ENCODE data around the gene DGKB. TPM values are rescaled to one million over a fixed set of nuclear protein-coding genes. Genes with fewer than 3 reads are reported as not detected.

Gene DGKB
- polyA plus RNA-seq, 1 donor (not counting 4 experiments of a cell fraction or from before 2014, with no cell fraction given): 0.01 TPM

DNA sequence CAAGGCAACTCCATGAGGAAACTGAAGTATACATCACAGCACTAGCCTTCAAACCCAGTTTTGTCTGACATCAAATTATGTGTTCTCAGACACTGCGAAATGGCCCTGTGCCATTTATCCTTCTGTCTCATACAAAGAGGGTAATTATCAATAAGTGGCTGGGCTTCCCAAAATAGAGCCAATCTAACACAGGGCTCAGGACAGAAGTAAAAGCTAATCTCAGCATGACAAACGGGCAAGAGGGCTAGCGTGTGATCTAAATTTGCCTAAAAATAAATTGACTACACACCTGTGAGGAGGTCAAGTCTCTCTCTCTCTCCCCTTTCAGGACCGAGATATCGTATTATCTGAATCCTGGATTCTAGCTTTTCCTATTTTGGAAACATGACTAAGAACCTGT is 67.2 kb downstream of the DGKB start:
- no peaks in the 10 kb centered on the region for H4K20me1 ChIP-seq (ENCODE audit: control insufficient read depth, extremely low read depth, insufficient read depth, low read length)
- H3K27me3 ChIP-seq (ENCODE audit: control insufficient read depth, extremely low read depth, insufficient read depth, low read length): no peaks in the 10 kb centered on the region
- no peaks in the 10 kb centered on the region for H3K9me1 ChIP-seq (ENCODE audit: control insufficient read depth, extremely low read depth, insufficient read depth, low read length)
- no peaks in the 10 kb centered on the region for H3K36me3 ChIP-seq (ENCODE audit: control insufficient read depth in 2 of 2, extremely low read depth in 1 of 2, insufficient read depth in 2 of 2, low read length in 2 of 2)
- H3K4me1 ChIP-seq (ENCODE audit: control insufficient read depth, extremely low read depth, insufficient read depth, low read length): no peaks in the 10 kb centered on the region
- TF ChIP-seq CTCF (optimal IDR thresholded peaks at IDR 0.05 in 1 of 3, IDR thresholded peaks at IDR 0.05 in 1 of 3, conservative IDR thresholded peaks at IDR 0.05 in 1 of 3; ENCODE audit: extremely low read depth in 1 of 3, insufficient read depth in 2 of 3, low read length in 3 of 3): no peak
- no peak for TF ChIP-seq EZH2 (IDR thresholded peaks at IDR 0.05; ENCODE audit: low read length)
- FAIRE-seq (no peak), DNase-seq (ENCODE audit: low read depth, low spot score) (no peak)
- dilution Hi-C loops (cut with MboI; ENCODE audit: extremely low pct_ligation_motif_present, low sequenced_read_pairs): no loop called here
- H3K4me2 ChIP-seq (ENCODE audit: control insufficient read depth, extremely low read depth, insufficient read depth, low read depth, low read length): no peak overlapping the region
- H3K9me3 ChIP-seq (ENCODE audit: control insufficient read depth, low read depth, low read length): no peaks in the 10 kb centered on the region
- no peak overlapping the region for H3K9ac ChIP-seq (ENCODE audit: control insufficient read depth, extremely low read depth, insufficient read depth, low read length)
- no peaks in the 10 kb centered on the region for H3K79me2 ChIP-seq (ENCODE audit: control insufficient read depth, insufficient read depth, low read length)
- H3K4me3 ChIP-seq (ENCODE audit: control insufficient read depth in 2 of 3, extremely low read depth in 1 of 3, insufficient read depth in 2 of 3, low read depth in 1 of 3, low read length in 3 of 3): no peak overlapping the region
- H2AFZ ChIP-seq (ENCODE audit: control insufficient read depth, low read length): no peak overlapping the region
- no peak overlapping the region for H3K27ac ChIP-seq (ENCODE audit: control insufficient read depth, insufficient read depth, low read length)

- Histone ChIP-seq H3K9ac (ENCODE audit: control insufficient read depth, extremely low read depth, insufficient read depth, low read length) (no peak overlapping the region), H3K4me3 (ENCODE audit: control insufficient read depth in 2 of 3, extremely low read depth in 1 of 3, insufficient read depth in 2 of 3, low read depth in 1 of 3, low read length in 3 of 3) (no peak overlapping the region), H3K9me1 (ENCODE audit: control insufficient read depth, extremely low read depth, insufficient read depth, low read length) (no peaks in the 10 kb centered on the region), H3K4me2 (ENCODE audit: control insufficient read depth, extremely low read depth, insufficient read depth, low read depth, low read length) (no peak overlapping the region), H3K27me3 (ENCODE audit: control insufficient read depth, extremely low read depth, insufficient read depth, low read length) (no peaks in the 10 kb centered on the region), H3K36me3 (ENCODE audit: control insufficient read depth in 2 of 2, extremely low read depth in 1 of 2, insufficient read depth in 2 of 2, low read length in 2 of 2) (no peaks in the 10 kb centered on the region), H3K4me1 (ENCODE audit: control insufficient read depth, extremely low read depth, insufficient read depth, low read length) (no peaks in the 10 kb centered on the region), H2AFZ (ENCODE audit: control insufficient read depth, low read length) (no peak overlapping the region), H3K79me2 (ENCODE audit: control insufficient read depth, insufficient read depth, low read length) (no peaks in the 10 kb centered on the region), H3K9me3 (ENCODE audit: control insufficient read depth, low read depth, low read length) (no peaks in the 10 kb centered on the region), H3K27ac (ENCODE audit: control insufficient read depth, insufficient read depth, low read length) (no peak overlapping the region), H4K20me1 (ENCODE audit: control insufficient read depth, extremely low read depth, insufficient read depth, low read length) (no peaks in the 10 kb centered on the region)
- no peak for TF ChIP-seq EZH2 (IDR thresholded peaks at IDR 0.05; ENCODE audit: low read length)
- TF ChIP-seq CTCF (optimal IDR thresholded peaks at IDR 0.05 in 1 of 3, IDR thresholded peaks at IDR 0.05 in 1 of 3, conservative IDR thresholded peaks at IDR 0.05 in 1 of 3; ENCODE audit: extremely low read depth in 1 of 3, insufficient read depth in 2 of 3, low read length in 3 of 3): no peak
- FAIRE-seq: no peak
- DNase-seq (ENCODE audit: low read depth, low spot score): no peak
- dilution Hi-C loops (cut with MboI; ENCODE audit: extremely low pct_ligation_motif_present, low sequenced_read_pairs): no loop called here
Measured at GRCh38 chr7:14834883-14835282, 67.7 kb downstream of the DGKB start.

Data from keratinocyte (primary cell).